Measurements from ENCODE around the gene TCF12.
"Not testable (repeated sequence)": the region's sequence is repeated elsewhere in the genome, so short reads cannot be mapped to it uniquely, and the experiment has no call there.

TCF12 gene

GRCh38 chr15:56916825-56917477, 1.5 kb upstream of the TCF12 start:
- no peak for DNase-seq

GRCh38 chr15:56917652-56918045, 795 bp upstream of the TCF12 start:
- no peak for DNase-seq

GRCh38 chr15:56919031-56919608, 676 bp downstream of the TCF12 start:
- peak; percentile 71 for DNase-seq

- peak; percentile 36 for DNase-seq
These were observed 1.3 kb downstream of the TCF12 start for GRCh38 chr15:56919609-56920366.

GRCh38 chr15:56920367-56920627, 1.9 kb downstream of the TCF12 start:
- DNase-seq: no peak

- DNase-seq: no peak
These were observed 4.7 kb downstream of the TCF12 start for GRCh38 chr15:56923174-56923591.

- DNase-seq: peak; percentile 52
These were observed 9.4 kb downstream of the TCF12 start for GRCh38 chr15:56927816-56928215.

GRCh38 chr15:56929399-56929798, 11.0 kb downstream of the TCF12 start:
- DNase-seq: peak; percentile 76

GRCh38 chr15:56929933-56930332, 11.5 kb downstream of the TCF12 start:
- peak; percentile 36 for DNase-seq

GRCh38 chr15:56930669-56931313, 12.3 kb downstream of the TCF12 start:
- DNase-seq: no peak

- no peak for DNase-seq
These were observed 13.4 kb downstream of the TCF12 start for GRCh38 chr15:56931639-56932508.

GRCh38 chr15:56932509-56932868, 14.0 kb downstream of the TCF12 start:
- not testable (repeated sequence) for DNase-seq

GRCh38 chr15:56933410-56933809, 15.0 kb downstream of the TCF12 start:
- DNase-seq: no peak

GRCh38 chr15:56933811-56934210, 15.4 kb downstream of the TCF12 start:
- DNase-seq: no peak

GRCh38 chr15:56934269-56934668, 15.8 kb downstream of the TCF12 start:
- DNase-seq: no peak

GRCh38 chr15:56936929-56937328, 18.5 kb downstream of the TCF12 start:
- no peak for DNase-seq

GRCh38 chr15:56939257-56939656, 20.8 kb downstream of the TCF12 start:
- DNase-seq: peak; percentile 55

- DNase-seq: no peak
These were observed 21.9 kb downstream of the TCF12 start for GRCh38 chr15:56940388-56940787.

- no peak for DNase-seq
These were observed 23.7 kb downstream of the TCF12 start for GRCh38 chr15:56942118-56942517.

- DNase-seq: peak; percentile 55
These were observed 25.0 kb downstream of the TCF12 start for GRCh38 chr15:56943403-56943802.

GRCh38 chr15:56944485-56944884, 26.0 kb downstream of the TCF12 start:
- DNase-seq: no peak

GRCh38 chr15:56946150-56946549, 27.7 kb downstream of the TCF12 start:
- no peak for DNase-seq

Measured in fibroblast of skin of right quadriceps (primary cell).